GM21723 (cell line): Measurements from ENCODE around the gene PEX5L.
"Not testable (repeated sequence)": the region's sequence is repeated elsewhere in the genome, so short reads cannot be mapped to it uniquely, and the experiment has no call there.

Source experiments
- ATAC-seq: cut with Tn5 transposase; IDR thresholded peaks from one replicate; pipeline ENCODE4 v1.9.1; 2021; ENCODE audit warnings: mild to moderate bottlenecking, moderate library complexity; ENCODE audit not compliant: unreplicated experiment

PEX5L gene

DNA sequence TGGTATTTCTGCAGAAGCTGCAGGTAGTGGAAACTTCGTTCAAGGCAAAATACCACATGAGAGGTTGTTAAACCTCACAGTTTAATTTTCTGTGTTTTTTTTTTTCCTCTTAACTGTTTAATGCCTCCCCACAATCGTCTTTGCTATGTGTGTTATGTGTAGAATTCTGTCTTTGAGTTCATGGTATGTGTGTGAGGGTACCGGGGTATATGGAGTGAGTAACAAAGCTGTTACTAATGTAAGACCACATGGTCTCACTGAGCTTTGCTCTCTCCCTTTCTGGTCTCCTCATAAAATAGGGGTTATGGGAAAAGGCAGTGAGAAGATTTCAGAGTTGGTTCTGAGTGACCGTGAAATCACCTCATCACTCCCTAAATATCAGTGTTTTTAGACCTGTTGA is 240.3 kb downstream of the PEX5L start:
- no peak for ATAC-seq

DNA sequence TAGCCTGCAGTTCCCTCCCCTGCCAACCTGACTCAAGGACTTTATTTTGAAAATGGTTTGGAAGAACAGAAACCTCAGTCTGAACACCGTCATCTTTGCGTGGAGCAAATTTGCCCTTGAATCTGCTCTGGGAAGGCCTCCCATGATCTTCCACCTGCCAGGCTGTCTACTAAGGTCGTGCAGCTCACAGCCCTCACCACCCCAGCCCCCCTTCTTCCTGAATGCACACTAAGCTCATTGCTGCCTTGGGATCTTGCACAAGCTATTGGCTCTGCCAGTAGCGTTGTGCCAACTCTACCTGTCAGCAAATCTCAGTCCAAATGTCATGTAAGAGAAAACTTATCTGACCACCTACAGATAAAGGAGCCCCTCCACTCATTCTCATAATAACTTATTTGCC is 242.4 kb downstream of the PEX5L start:
- ATAC-seq, result no peak

- ATAC-seq, result no peak
Observed at GRCh38 chr3:179791793-179792192, 244.9 kb downstream of the PEX5L start.

GRCh38 chr3:179788996-179789395 is 247.7 kb downstream of the PEX5L start:
- ATAC-seq, result no peak

DNA sequence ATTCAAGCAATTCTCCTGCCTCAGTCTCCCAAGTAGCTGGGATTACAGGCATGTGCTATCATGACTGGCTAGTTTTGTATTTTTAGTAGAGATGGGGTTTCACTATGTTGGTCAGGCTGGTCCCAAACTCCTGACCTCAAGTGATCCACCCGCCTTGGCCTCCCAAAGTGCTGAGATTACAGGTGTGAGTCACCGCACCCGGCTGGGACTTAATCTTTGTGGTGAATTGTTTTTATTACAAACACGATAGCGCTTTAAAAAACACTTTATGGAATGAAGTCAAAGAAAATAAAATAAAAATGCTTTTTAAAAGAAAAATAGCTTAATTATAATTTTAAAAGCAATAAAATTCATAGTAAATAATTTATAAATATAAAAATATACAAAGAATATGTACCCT is 253.9 kb downstream of the PEX5L start:
- ATAC-seq, result not testable (repeated sequence)

DNA sequence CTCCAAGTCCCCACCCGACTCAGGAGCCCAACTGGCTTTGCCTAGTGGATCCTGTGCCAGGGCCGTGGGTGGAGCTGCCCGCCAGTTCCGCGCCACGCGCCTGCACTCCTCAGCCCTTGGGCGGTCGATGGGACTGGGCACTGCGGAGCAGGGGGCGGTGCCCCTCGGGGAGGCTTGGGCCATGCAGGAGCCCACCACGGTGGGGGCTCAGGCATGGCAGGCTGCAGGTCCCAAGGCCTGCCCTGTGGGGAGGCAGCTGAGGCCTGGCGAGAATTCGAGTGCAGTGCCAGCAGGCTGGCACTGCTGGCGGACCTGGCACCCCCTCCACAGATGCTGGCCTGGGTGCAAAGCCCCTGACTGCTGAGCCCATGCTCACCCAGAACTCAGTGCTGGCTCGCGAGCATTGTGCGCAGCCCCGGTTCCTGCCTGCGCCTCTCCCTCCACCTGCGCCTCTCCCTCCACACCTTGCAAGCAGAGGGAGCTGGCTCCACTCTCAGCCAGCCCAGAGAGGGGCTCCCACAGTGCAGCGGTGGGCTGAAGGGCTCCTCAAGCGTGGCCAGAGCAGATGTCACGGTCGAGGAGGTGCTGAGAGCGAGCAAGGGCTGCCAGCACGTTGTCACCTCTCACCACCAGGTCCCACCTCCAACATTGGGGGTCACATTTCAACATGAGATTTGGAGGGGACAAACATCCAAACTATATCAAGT is 261.2 kb downstream of the PEX5L start:
- ATAC-seq, result no peak

DNA sequence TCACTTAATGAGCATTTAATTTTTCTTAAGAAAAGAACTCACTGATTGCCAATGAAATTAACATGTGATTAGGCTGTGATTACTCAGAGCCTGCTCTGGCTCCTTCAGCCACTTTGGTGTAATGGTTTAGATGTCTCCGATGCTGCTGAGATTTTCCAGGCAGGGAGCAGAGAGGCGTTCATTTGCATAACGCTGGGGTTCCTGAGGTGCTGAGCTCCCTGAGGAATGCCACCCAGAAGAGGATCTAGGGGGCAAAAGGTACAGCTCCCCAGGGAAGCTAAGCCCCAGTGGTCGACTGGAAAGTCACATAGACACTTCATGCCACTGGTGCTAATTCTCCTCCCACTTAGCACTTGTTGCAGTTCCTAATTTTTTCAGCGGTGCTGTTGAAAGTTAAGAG is 264.4 kb downstream of the PEX5L start:
- no peak for ATAC-seq

DNA sequence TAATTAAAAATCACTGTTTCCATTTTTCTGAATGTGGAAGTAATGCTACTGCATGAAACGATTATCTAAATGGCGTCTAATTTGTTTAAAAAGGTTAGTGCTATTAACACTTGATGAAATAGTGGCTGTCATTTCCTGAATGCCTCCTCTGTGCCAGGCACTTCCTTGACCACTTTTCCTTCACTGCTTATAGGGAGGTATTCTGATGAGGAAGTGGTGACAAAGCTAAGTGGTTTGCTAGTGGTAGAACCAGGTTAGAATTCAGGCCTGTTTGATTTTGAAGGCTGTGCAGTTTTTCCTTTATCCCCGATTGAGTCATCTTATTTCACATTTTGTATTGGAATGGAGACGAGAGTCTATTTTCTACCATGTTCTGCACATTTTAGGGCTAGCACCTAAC is 264.9 kb downstream of the PEX5L start:
- ATAC-seq, result no peak

GRCh38 chr3:179769411-179770247 is 267.1 kb downstream of the PEX5L start:
- no peak for ATAC-seq

DNA sequence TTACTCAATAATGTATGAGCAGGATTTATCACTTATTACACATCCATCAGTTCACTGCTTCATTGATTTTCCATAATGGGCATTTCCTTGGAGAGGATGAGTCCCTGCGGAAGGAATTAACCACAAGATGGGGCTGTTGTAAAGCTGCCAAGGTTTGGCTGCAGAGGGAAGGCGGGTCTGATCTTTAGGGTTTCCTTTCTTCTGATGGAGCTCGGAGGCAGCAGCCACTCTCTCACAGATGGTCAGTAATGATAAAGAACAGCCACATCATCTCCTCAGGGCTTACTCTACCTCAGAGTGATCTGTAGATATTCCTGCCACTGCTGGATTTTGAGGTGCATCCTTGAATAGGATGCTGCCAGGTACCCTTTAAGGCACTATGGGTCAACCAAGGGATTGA is 268.7 kb downstream of the PEX5L start:
- no peak for ATAC-seq

- no peak for ATAC-seq
Observed at GRCh38 chr3:179766416-179767133, 270.2 kb downstream of the PEX5L start.

DNA sequence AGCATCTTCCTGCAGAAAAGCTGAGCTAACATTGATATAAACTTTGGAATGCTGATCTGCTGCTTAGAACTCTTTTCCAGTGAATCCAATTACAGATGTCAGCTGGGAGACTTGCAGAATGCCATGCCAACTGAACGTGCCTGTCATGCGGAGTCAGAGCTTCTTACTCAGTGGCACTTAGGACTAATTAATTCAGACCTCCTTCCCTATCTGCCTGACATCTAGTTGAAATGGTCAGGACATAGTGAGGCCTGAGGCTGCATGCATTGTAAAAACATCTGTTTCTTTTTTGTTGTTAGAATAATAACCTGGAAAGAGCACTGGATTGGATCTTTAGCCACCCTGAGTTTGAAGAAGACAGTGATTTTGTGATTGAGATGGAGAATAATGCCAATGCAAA is 271.3 kb downstream of the PEX5L start:
- no peak for ATAC-seq

DNA sequence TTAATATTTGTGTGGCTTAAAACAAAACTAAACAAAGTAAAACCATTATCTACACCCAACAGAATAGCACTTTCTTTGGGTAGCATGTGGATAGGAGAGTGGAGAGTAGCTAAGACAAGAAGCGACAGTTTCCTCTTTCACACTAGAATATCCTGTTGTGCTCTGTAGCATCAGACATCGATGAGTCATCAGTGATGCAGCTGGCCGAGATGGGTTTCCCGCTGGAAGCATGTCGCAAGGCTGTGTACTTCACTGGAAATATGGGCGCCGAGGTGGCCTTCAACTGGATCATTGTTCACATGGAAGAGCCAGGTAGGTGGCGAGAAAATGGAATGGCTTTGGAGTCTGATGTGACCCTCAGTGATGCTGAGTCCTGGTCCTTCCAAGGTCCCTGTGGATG is 275.8 kb downstream of the PEX5L start:
- no peak for ATAC-seq

GRCh38 chr3:179750720-179751328 is 285.9 kb downstream of the PEX5L start:
- peak; percentile 81 for ATAC-seq

DNA sequence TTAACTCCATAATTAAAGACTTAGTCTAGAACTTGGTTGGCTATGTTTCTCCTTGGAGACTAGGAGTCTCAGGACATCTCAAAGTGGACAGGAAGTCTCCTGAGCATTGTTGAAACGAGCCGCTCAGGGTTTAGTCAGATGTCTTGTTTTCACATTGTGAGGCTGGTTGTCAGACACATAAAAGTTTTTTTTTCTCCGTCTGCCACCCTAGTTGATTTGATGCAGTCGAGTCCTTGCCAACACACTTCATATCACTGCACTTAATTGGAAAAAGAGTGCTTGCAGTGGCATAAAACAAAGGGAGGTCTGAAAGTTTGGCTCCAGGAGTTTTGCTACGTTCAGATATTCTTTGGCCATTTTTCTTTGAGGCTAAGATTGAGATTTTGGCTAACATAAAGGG is 291.0 kb downstream of the PEX5L start:
- no peak for ATAC-seq

DNA sequence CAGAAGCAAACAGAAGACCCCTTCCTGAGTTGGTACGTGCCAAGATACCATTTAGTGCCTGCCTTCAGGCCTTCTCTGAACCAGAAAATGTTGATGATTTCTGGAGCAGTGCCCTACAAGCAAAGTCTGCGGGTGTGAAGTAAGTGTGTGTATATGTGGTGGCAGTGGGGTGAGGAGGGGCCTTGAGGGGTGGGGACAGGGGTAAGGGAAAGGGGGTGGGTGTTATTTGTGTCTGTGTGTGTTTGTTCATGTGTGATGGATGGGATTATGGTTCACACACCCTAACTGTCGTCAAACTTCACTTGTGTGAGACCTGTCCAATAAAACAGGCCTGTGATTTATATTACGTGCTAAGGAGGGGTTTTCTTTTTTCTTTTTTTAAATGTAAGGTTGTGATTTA is 291.7 kb downstream of the PEX5L start:
- ATAC-seq, result no peak
